ENCODE results near the gene PCSK7.

Gene PCSK7

DNA sequence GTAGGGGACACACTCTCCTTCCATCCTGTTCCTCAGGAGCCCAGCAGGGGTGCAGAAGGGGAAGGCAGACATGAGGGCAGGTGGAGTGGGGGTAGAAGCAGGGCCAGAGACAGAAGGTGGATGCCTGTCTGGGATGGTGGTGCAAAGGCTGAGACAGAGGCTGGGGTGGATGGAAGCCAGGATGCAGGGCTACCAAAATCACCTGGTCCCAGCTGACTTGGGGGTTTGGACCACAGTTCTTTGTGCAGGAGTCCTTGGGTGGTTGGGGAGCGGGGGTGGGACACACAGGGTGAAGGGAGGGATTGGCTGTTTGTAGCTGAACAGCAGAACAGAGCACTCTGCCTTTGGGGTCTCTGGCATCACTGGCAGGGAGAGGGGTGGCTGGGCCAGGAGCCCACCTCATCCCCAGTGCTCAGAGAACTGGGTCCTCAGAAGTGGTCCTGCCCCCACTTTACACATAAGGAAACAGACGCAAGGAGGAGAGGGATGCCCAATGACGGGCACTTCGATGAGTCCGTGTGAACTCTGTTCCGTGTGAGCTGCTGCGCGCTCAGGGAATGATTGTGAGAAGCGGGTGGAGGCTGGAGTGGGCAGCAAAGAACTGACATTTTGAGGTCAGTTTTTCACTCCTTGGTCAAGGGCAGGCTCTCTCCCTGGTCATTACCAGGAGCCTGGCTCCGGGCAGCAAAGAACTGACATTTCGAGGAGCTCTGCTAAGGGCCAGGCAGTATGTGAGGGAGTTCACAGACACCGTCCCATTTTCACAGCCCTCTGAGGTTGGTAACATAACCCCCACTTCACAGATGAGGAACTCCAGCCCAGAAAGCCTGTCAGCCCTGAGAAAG is 30.8 kb downstream of the PCSK7 start:
- ATAC-seq (ENCODE audit: insufficient read depth, low read depth) = no peak
- peaks cover 10% of the 10 kb centered on the region for H3K36me3 ChIP-seq (ENCODE audit: insufficient read depth, low read length)
- H3K79me2 ChIP-seq (ENCODE audit: insufficient read depth, low read length) = no peaks in the 10 kb centered on the region
- no peak overlapping the region for H3K27ac ChIP-seq (ENCODE audit: low read length)
- H3K9ac ChIP-seq (ENCODE audit: low read depth, low read length) = no peak overlapping the region
- no peak overlapping the region for H3K4me3 ChIP-seq (ENCODE audit: low read depth in 1 of 2, low read length in 2 of 2)
- no peaks in the 10 kb centered on the region for H4K20me1 ChIP-seq (ENCODE audit: insufficient read depth, low read length)
- no peaks in the 10 kb centered on the region for H3K4me1 ChIP-seq (ENCODE audit: insufficient read depth, low read length)
- H2AFZ ChIP-seq (ENCODE audit: low read depth, low read length) = no peak overlapping the region
- H3K27me3 ChIP-seq (ENCODE audit: insufficient read depth, low read length, poor library complexity) = no peaks in the 10 kb centered on the region
- no peak for DNase-seq
- H3K4me2 ChIP-seq (ENCODE audit: insufficient read depth, low read length) = no peak overlapping the region
- no peaks in the 10 kb centered on the region for H3K9me3 ChIP-seq (ENCODE audit: insufficient read depth, low read length, severe bottlenecking)
- TF ChIP-seq, protein P1, sequence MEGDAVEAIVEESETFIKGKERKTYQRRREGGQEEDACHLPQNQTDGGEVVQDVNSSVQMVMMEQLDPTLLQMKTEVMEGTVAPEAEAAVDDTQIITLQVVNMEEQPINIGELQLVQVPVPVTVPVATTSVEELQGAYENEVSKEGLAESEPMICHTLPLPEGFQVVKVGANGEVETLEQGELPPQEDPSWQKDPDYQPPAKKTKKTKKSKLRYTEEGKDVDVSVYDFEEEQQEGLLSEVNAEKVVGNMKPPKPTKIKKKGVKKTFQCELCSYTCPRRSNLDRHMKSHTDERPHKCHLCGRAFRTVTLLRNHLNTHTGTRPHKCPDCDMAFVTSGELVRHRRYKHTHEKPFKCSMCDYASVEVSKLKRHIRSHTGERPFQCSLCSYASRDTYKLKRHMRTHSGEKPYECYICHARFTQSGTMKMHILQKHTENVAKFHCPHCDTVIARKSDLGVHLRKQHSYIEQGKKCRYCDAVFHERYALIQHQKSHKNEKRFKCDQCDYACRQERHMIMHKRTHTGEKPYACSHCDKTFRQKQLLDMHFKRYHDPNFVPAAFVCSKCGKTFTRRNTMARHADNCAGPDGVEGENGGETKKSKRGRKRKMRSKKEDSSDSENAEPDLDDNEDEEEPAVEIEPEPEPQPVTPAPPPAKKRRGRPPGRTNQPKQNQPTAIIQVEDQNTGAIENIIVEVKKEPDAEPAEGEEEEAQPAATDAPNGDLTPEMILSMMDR (IDR thresholded peaks at IDR 0.05; ENCODE audit: borderline replicate concordance, extremely low read depth, low read length, poor library complexity, severe bottlenecking) = no peak
- TF ChIP-seq EZH2 (IDR thresholded peaks at IDR 0.05; ENCODE audit: borderline replicate concordance, low read depth, low read length, severe bottlenecking) = no peak

DNA sequence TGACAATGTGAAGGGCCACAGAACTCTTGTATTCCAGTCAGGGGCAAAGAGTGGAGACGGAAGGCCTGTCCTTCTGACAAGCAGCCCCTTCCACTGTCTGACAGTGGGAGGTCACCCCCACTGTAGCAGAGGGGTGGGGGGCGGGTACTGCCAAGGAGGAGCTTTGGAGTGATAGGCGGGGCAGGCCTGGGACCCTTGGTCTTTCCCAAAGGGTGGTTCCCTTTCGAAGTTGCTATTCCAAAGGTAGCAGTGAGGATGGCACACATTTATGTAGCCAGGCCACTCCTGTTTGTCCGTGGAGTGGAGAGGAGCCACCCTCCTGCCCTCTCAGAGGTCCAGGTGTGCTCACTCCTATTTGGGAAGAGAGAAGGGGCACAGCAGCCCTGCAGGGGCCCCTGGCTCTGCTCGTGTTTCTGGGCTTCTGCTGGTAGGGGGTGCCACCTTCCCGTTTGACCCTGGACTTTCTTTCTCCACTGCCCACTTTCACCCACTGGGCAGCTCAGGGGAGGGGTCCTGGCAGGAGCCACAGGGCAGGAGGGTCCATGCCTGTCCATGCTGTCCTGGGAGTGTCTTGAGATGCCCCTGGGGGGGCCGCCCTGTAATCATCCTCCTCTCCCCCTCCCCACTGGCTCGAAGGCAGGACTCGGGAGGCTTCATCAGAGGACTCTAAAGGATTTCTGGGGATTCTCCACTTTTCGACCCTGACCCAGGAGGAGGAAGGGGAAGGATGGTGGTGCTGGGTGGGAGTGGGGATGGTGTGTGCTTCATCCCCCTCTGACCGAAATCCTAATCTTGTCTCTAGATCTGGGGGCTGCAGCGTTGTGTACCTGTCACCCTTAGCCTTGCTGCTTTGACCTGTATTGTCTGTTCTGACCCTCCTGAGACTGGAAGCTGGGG is 31.7 kb downstream of the PCSK7 start:
- H3K4me1 ChIP-seq (ENCODE audit: insufficient read depth, low read length) = no peaks in the 10 kb centered on the region
- H3K27ac ChIP-seq (ENCODE audit: low read length) = no peak overlapping the region
- no peaks in the 10 kb centered on the region for H3K79me2 ChIP-seq (ENCODE audit: insufficient read depth, low read length)
- DNase-seq = no peak
- no peak overlapping the region for H2AFZ ChIP-seq (ENCODE audit: low read depth, low read length)
- TF ChIP-seq, protein P1 (IDR thresholded peaks at IDR 0.05; ENCODE audit: borderline replicate concordance, extremely low read depth, low read length, poor library complexity, severe bottlenecking) = no peak
- TF ChIP-seq EZH2 (IDR thresholded peaks at IDR 0.05; ENCODE audit: borderline replicate concordance, low read depth, low read length, severe bottlenecking) = no peak
- H3K4me2 ChIP-seq (ENCODE audit: insufficient read depth, low read length) = no peak overlapping the region
- no peak overlapping the region for H3K9ac ChIP-seq (ENCODE audit: low read depth, low read length)
- peaks cover 5% of the 10 kb centered on the region for H3K36me3 ChIP-seq (ENCODE audit: insufficient read depth, low read length)
- H3K27me3 ChIP-seq (ENCODE audit: insufficient read depth, low read length, poor library complexity) = no peaks in the 10 kb centered on the region
- ATAC-seq (ENCODE audit: insufficient read depth, low read depth) = no peak
- no peaks in the 10 kb centered on the region for H3K9me3 ChIP-seq (ENCODE audit: insufficient read depth, low read length, severe bottlenecking)
- H4K20me1 ChIP-seq (ENCODE audit: insufficient read depth, low read length) = no peaks in the 10 kb centered on the region
- H3K4me3 ChIP-seq (ENCODE audit: low read depth in 1 of 2, low read length in 2 of 2) = no peak overlapping the region

DNA sequence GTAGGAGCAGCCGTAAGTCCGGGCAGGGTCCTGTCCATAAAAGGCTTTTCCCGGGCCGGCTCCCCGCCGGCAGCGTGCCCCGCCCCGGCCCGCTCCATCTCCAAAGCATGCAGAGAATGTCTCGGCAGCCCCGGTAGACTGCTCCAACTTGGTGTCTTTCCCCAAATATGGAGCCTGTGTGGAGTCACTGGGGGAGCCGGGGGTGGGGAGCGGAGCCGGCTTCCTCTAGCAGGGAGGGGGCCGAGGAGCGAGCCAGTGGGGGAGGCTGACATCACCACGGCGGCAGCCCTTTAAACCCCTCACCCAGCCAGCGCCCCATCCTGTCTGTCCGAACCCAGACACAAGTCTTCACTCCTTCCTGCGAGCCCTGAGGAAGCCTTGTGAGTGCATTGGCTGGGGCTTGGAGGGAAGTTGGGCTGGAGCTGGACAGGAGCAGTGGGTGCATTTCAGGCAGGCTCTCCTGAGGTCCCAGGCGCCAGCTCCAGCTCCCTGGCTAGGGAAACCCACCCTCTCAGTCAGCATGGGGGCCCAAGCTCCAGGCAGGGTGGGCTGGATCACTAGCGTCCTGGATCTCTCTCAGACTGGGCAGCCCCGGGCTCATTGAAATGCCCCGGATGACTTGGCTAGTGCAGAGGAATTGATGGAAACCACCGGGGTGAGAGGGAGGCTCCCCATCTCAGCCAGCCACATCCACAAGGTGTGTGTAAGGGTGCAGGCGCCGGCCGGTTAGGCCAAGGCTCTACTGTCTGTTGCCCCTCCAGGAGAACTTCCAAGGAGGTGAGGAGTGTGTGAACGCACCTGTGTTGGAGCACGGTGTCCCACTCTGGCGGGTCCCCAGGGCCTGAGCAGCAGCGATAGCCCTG is 32.6 kb downstream of the PCSK7 start, which contains the start of gene TAGLN:
Gene TAGLN, plus strand, starts transcription at position 318 of the 863 bp plus-strand sequence. CDS start 3,644 bp downstream, outside the sequence.
- no peak within 1 kb of the TSS for H3K27ac ChIP-seq (ENCODE audit: low read length)
- 0 out of 3 replicates have a peak, but pooled peaks have one; percentile 4 for ATAC-seq (ENCODE audit: insufficient read depth, low read depth)

More for the DNA sequence above, 32.6 kb downstream of the PCSK7 start, which contains the start of gene TAGLN:
- Histone ChIP-seq H3K4me2 (ENCODE audit: insufficient read depth, low read length) (no peak within 1 kb of the TSS), H3K9me3 (ENCODE audit: insufficient read depth, low read length, severe bottlenecking) (no peaks in the 10 kb centered on the region), H3K27me3 (ENCODE audit: insufficient read depth, low read length, poor library complexity) (no peaks in the 10 kb centered on the region), H3K79me2 (ENCODE audit: insufficient read depth, low read length) (no peaks in the 10 kb centered on the region), H3K4me1 (ENCODE audit: insufficient read depth, low read length) (no peaks in the 10 kb centered on the region), H3K36me3 (ENCODE audit: insufficient read depth, low read length) (peaks cover under 1% of the 10 kb centered on the region; the same call in 1 of the 2 replicates), H2AFZ (ENCODE audit: low read depth, low read length) (no peak within 1 kb of the TSS), H3K4me3 (ENCODE audit: low read depth in 1 of 2, low read length in 2 of 2) (no peak within 1 kb of the TSS), H3K9ac (ENCODE audit: low read depth, low read length) (no peak within 1 kb of the TSS), H4K20me1 (ENCODE audit: insufficient read depth, low read length) (no peaks in the 10 kb centered on the region)
- DNase-seq = no peak
- TF ChIP-seq, protein P1 (IDR thresholded peaks at IDR 0.05; ENCODE audit: borderline replicate concordance, extremely low read depth, low read length, poor library complexity, severe bottlenecking) = no peak
- TF ChIP-seq EZH2 (IDR thresholded peaks at IDR 0.05; ENCODE audit: borderline replicate concordance, low read depth, low read length, severe bottlenecking) = no peak

All from DND-41 (cell line).